ENCODE measurements around the gene B3GAT1.

The B3GAT1 gene

GRCh38 chr11:134409552-134410429 is 2.3 kb downstream of the B3GAT1 start:
- DNase-seq (ENCODE audit: low read depth) = no peak

GRCh38 chr11:134407923-134408322 is 4.1 kb downstream of the B3GAT1 start:
- DNase-seq (ENCODE audit: low read depth) = no peak

GRCh38 chr11:134407321-134407828 is 4.7 kb downstream of the B3GAT1 start:
- DNase-seq (ENCODE audit: low read depth) = no peak

GRCh38 chr11:134406264-134407185 is 5.5 kb downstream of the B3GAT1 start:
- DNase-seq (ENCODE audit: low read depth) = no peak

GRCh38 chr11:134405841-134406240 is 6.2 kb downstream of the B3GAT1 start:
- DNase-seq (ENCODE audit: low read depth) = no peak

- DNase-seq (ENCODE audit: low read depth) = no peak
Measured at GRCh38 chr11:134405436-134405835, 6.6 kb downstream of the B3GAT1 start.

GRCh38 chr11:134404575-134405341 is 7.3 kb downstream of the B3GAT1 start:
- DNase-seq (ENCODE audit: low read depth) = no peak

- no peak for DNase-seq (ENCODE audit: low read depth)
Measured at GRCh38 chr11:134402910-134403309, 9.1 kb downstream of the B3GAT1 start.

GRCh38 chr11:134401825-134402809 is 9.9 kb downstream of the B3GAT1 start:
- no peak for DNase-seq (ENCODE audit: low read depth)

GRCh38 chr11:134399996-134400395 is 12.0 kb downstream of the B3GAT1 start:
- no peak for DNase-seq (ENCODE audit: low read depth)

- no peak for DNase-seq (ENCODE audit: low read depth)
Measured at GRCh38 chr11:134399293-134399654, 12.8 kb downstream of the B3GAT1 start.

GRCh38 chr11:134398644-134399292 is 13.3 kb downstream of the B3GAT1 start:
- DNase-seq (ENCODE audit: low read depth) = no peak

GRCh38 chr11:134398079-134398444 is 14.0 kb downstream of the B3GAT1 start:
- DNase-seq (ENCODE audit: low read depth) = no peak

GRCh38 chr11:134397304-134398078 is 14.6 kb downstream of the B3GAT1 start:
- DNase-seq (ENCODE audit: low read depth) = no peak

- no peak for DNase-seq (ENCODE audit: low read depth)
Measured at GRCh38 chr11:134395002-134395401, 17.0 kb downstream of the B3GAT1 start.

- no peak for DNase-seq (ENCODE audit: low read depth)
Measured at GRCh38 chr11:134394311-134394710, 17.7 kb downstream of the B3GAT1 start.

- DNase-seq (ENCODE audit: low read depth) = no peak
Measured at GRCh38 chr11:134393638-134394037, 18.4 kb downstream of the B3GAT1 start.

GRCh38 chr11:134392953-134393615 is 19.0 kb downstream of the B3GAT1 start:
- DNase-seq (ENCODE audit: low read depth) = no peak

- DNase-seq (ENCODE audit: low read depth) = no peak
Measured at GRCh38 chr11:134391656-134392055, 20.4 kb downstream of the B3GAT1 start.

Data from T-helper 22 cell (primary cell).